Activated B cell treated with CpG ODN at 0.5 μM for 24 hours (primary cell): ENCODE results near the gene GNG7. TPM values are rescaled to one million over a fixed set of nuclear protein-coding genes. Genes with fewer than 3 reads are reported as not detected.

Experiments
- ATAC-seq: fragments of 200-7000 bp; cut with Tn5 transposase; one replicate; pipeline ENCODE4 v1.10.0; 2021; ENCODE audit warnings: low read depth, mild to moderate bottlenecking, moderate library complexity
- CTCF ChIA-PET: fragments of 350-600 bp; sonication (Branson Sonifier 250); formaldehyde crosslinking; loops from one replicate; lab custom pipeline; 2021; ENCODE audit warnings: antibody characterized with exemption; lab: Charles Lee
- POLR2A ChIA-PET: fragments of 350-600 bp; sonication (Branson Sonifier 250); formaldehyde crosslinking; loops from one replicate; lab custom pipeline; 2021; ENCODE audit warnings: antibody characterized with exemption; lab: Charles Lee
- DNase-seq: peaks from one replicate; pipeline ENCODE4 v3.0.0; 2022
- H3K27ac Mint-ChIP-seq: one replicate; pipeline ENCODE4 v1.8.0; 2020; ENCODE audit warnings: mixed read lengths
- H3K27me3 Mint-ChIP-seq: one replicate; pipeline ENCODE4 v1.8.0; 2021; ENCODE audit warnings: mixed read lengths
- H3K36me3 Mint-ChIP-seq: one replicate; pipeline ENCODE4 v1.8.0; 2021; ENCODE audit warnings: low read depth, mixed read lengths
- H3K4me1 Mint-ChIP-seq: one replicate; pipeline ENCODE4 v1.8.0; 2021; ENCODE audit warnings: mixed read lengths
- H3K4me3 Mint-ChIP-seq: one replicate; pipeline ENCODE4 v1.8.0; 2020; ENCODE audit warnings: mild to moderate bottlenecking, mixed read lengths
- H3K9me3 Mint-ChIP-seq: one replicate; pipeline ENCODE4 v1.8.0; 2020; ENCODE audit warnings: mixed read lengths
- CTCF ChIP-seq: fragments of 200-600 bp; IDR thresholded peaks from one replicate; pipeline ENCODE4 v1.8.0; 2022; ENCODE audit warnings: antibody characterized with exemption, mild to moderate bottlenecking
- intact Hi-C: fragments of 100-400 bp; cut with micrococcal nuclease; formaldehyde crosslinking; loops from one replicate; pipeline ENCODE4 v1.15.1; 2024
- total RNA-seq: library from RNA; stranded (reverse); gene quantifications from 2 replicates; pipeline ENCODE4 v1.2.3, GENCODE V29; 2022

Gene GNG7
- total RNA-seq, 1 donor from 2014 or later: 35.4 TPM

- Mint-ChIP-seq H3K27me3 (no peaks in the 10 kb centered on the region), H3K4me3 (peak overlapping the region; percentile 57), H3K9me3 (no peaks in the 10 kb centered on the region), H3K36me3 (peaks cover 14% of the 10 kb centered on the region), H3K27ac (peak overlapping the region; percentile 94), H3K4me1 (peaks cover 97% of the 10 kb centered on the region)
- intact Hi-C loops: no loop called here
- CTCF ChIA-PET: interaction anchor here (1.3 to 14.6 kb wide), 2 partner anchors 15 to 18 kb away, joined by 3 to 336 read pairs; no protein-coding TSS in a partner anchor
- TF ChIP-seq CTCF: no peak
- no peak for DNase-seq
- POLR2A ChIA-PET: interaction anchor here (0.5 to 21.5 kb wide), 5 partner anchors 16 to 175 kb away, joined by 3 to 582 read pairs (median 143); partner anchors contain the start of gene GADD45B
- ATAC-seq: no peak
These were observed 72.0 kb downstream of the GNG7 start for GRCh38 chr19:2630352-2631001.

GRCh38 chr19:2629491-2630351, 72.8 kb downstream of the GNG7 start:
- H3K4me1 Mint-ChIP-seq: peaks cover 97% of the 10 kb centered on the region
- ChIA-PET CTCF (interaction anchor here (1.3 to 14.6 kb wide), 2 partner anchors 14 to 19 kb away, joined by 3 to 336 read pairs; no protein-coding TSS in a partner anchor), POLR2A (interaction anchor here (0.6 to 21.5 kb wide), 6 partner anchors 15 to 578 kb away, joined by 3 to 582 read pairs (median 5); partner anchors contain the start of genes GADD45B, MKNK2 and THOP1)
- TF ChIP-seq CTCF: no peak
- ATAC-seq (no peak), DNase-seq (peak; percentile 14)
- intact Hi-C loops: loop anchor here (10.0 kb wide), 1 partner anchor 965 kb away; no protein-coding TSS in a partner anchor
- peak overlapping the region; percentile 94 for H3K27ac Mint-ChIP-seq
- H3K9me3 Mint-ChIP-seq: no peaks in the 10 kb centered on the region
- H3K4me3 Mint-ChIP-seq: peak overlapping the region; percentile 57
- H3K27me3 Mint-ChIP-seq: no peaks in the 10 kb centered on the region
- H3K36me3 Mint-ChIP-seq: peaks cover 14% of the 10 kb centered on the region

GRCh38 chr19:2628597-2628996, 73.9 kb downstream of the GNG7 start:
- H3K4me1 Mint-ChIP-seq: peaks cover 95% of the 10 kb centered on the region
- peak overlapping the region; percentile 32 for H3K4me3 Mint-ChIP-seq
- DNase-seq (no peak), ATAC-seq (no peak)
- H3K36me3 Mint-ChIP-seq: peaks cover 13% of the 10 kb centered on the region
- peak overlapping the region; percentile 94 for H3K27ac Mint-ChIP-seq
- ChIA-PET CTCF (interaction anchor here (1.0 to 14.6 kb wide), 5 partner anchors 8 to 121 kb away, joined by 3 to 336 read pairs (median 5); no protein-coding TSS in a partner anchor), POLR2A (interaction anchor here (0.6 to 21.5 kb wide), 5 partner anchors 8 to 376 kb away, joined by 5 to 582 read pairs (median 15); partner anchors contain the start of gene GADD45B)
- intact Hi-C loops: loop anchor here (10.0 kb wide), 1 partner anchor 964 kb away; no protein-coding TSS in a partner anchor
- no peaks in the 10 kb centered on the region for H3K27me3 Mint-ChIP-seq
- no peaks in the 10 kb centered on the region for H3K9me3 Mint-ChIP-seq
- no peak for TF ChIP-seq CTCF

- TF ChIP-seq CTCF: no peak
- Mint-ChIP-seq H3K9me3 (no peaks in the 10 kb centered on the region), H3K27ac (peak overlapping the region; percentile 94), H3K36me3 (peaks cover 12% of the 10 kb centered on the region), H3K4me1 (peaks cover 95% of the 10 kb centered on the region), H3K27me3 (no peaks in the 10 kb centered on the region), H3K4me3 (peak overlapping the region; percentile 76)
- POLR2A ChIA-PET: interaction anchor here (0.8 to 21.5 kb wide), 11 partner anchors 9 to 577 kb away, joined by 3 to 582 read pairs (median 5); partner anchors contain the start of genes GADD45B and MKNK2
- ATAC-seq: peak; percentile 2
- no peak for DNase-seq
- CTCF ChIA-PET: interaction anchor here (1.0 to 14.6 kb wide), 6 partner anchors 9 to 152 kb away, joined by 3 to 336 read pairs (median 4); partner anchors contain the start of gene GADD45B
- intact Hi-C loops: loop anchor here (1.0 to 10.0 kb wide), 2 partner anchors 10 to 963 kb away; no protein-coding TSS in a partner anchor
These were observed 74.6 kb downstream of the GNG7 start for GRCh38 chr19:2627855-2628254.
